ENCODE data around the gene GPR160.

- no peak for TF ChIP-seq CTCF (IDR thresholded peaks at IDR 0.05)
- TF ChIP-seq POLR2A (IDR thresholded peaks at IDR 0.05): no peak
Measured at GRCh38 chr3:170096342-170096741, 58.5 kb downstream of the GPR160 start.

All from esophagus squamous epithelium (tissue), 4 donors.